Measurements from ENCODE around the gene PAFAH2.

PAFAH2 gene

GRCh38 chr1:25932321-25932720 lies 65.5 kb downstream of the PAFAH2 start:
- DNase-seq (ENCODE audit: low read depth): no peak

DNA sequence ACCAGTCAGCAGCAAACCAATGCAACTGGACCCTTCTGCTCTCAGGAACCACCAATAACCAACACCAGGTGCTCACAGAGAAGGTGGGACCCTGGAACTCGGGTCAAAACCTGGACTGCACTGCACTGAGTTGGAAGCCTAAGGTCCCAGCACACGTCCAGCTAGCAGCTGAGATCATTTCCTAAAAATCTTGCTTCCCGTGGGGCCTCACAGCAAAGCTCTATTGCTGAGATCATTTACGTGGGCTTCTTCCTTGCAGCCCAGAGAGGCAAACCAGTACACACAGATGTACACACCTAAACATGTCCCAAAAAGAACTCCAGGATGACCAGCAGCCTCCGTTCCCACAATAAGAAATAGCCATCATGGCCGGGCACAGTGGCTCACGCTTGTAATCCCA lies 68.8 kb downstream of the PAFAH2 start:
- DNase-seq (ENCODE audit: low read depth): no peak

- no peak for DNase-seq (ENCODE audit: low read depth)
Observed at GRCh38 chr1:25927521-25928265, 70.2 kb downstream of the PAFAH2 start.

- no peak for DNase-seq (ENCODE audit: low read depth)
Observed at GRCh38 chr1:25926731-25927496, 70.9 kb downstream of the PAFAH2 start.

- DNase-seq (ENCODE audit: low read depth): no peak
Observed at GRCh38 chr1:25924454-25924853, 73.4 kb downstream of the PAFAH2 start.

DNA sequence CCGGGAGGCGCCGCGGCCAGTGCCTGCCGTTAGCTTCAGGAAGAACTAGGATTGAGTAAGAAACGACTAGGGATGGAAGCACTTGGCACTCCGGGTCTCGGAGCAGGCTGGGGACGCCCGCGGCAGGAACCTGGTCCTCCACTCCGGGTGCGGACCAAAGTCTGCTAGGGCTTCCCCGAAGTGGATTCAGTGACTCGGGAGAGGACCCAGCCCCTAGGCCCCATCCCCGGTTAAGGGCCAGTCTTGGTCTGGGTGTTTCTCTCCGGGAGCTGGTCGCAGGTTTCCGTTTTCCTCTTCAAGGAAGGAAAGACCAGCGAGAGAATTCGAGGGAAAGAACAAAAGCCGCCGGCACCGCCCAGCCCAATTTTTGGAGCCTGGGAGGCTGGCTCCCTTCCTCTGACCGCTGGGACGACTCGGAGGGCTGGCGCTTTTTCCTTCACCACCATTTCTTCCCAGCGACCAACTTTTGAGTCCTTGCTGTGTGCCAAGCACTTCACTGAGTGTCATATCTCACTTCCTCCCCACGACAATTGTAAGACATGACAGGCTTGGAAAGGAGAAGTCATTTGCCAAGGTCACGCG lies 74.8 kb downstream of the PAFAH2 start:
- DNase-seq (ENCODE audit: low read depth): no peak

DNA sequence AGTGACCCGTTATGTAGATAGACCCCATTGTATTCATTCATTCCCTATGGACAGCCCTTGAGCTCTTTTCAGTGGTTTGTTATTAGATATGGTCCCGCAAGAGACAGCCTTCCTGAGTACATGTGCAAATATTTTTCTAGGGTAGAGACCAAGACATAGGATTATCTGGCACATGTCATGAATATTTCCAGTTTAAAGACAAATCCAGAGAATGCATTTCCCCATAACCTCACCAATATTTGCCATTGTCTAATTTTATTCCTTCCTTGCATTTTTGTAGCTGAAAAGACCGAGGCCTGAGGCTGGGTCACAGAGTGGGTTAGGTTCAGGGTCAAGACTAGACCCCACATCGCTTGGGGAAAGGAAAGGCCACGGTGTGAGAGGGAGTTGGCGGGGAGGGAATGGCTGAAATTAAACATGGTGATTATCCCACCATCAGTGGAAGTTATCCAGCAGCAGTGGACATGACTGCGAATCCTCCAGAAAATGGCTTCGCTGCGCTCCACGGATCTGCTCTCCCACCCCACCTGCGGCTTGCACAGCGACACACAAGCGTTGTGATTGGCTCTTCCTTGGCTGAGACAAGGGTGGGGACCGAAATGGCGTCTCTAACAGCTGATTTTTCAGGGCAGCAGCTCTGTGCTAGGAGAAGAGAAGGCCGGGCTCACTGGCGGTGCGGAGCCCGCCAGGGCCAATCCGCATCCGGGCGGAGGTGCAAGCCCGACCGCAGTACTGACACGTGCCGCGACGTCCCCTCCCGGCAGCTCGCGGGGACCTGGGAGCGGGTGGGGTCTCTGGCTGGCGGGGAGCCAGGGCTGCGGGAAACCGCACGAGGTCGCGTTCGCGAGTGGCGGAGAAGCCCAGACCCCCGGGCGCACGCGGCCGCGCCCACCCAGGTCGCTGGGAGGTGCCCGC lies 75.5 kb downstream of the PAFAH2 start:
- DNase-seq (ENCODE audit: low read depth): no peak

GRCh38 chr1:25918615-25919014 lies 79.2 kb downstream of the PAFAH2 start:
- no peak for DNase-seq (ENCODE audit: low read depth)

GRCh38 chr1:25917996-25918395 lies 79.9 kb downstream of the PAFAH2 start:
- DNase-seq (ENCODE audit: low read depth): no peak

- DNase-seq (ENCODE audit: low read depth): no peak
Observed at GRCh38 chr1:25916460-25916859, 81.4 kb downstream of the PAFAH2 start.

DNA sequence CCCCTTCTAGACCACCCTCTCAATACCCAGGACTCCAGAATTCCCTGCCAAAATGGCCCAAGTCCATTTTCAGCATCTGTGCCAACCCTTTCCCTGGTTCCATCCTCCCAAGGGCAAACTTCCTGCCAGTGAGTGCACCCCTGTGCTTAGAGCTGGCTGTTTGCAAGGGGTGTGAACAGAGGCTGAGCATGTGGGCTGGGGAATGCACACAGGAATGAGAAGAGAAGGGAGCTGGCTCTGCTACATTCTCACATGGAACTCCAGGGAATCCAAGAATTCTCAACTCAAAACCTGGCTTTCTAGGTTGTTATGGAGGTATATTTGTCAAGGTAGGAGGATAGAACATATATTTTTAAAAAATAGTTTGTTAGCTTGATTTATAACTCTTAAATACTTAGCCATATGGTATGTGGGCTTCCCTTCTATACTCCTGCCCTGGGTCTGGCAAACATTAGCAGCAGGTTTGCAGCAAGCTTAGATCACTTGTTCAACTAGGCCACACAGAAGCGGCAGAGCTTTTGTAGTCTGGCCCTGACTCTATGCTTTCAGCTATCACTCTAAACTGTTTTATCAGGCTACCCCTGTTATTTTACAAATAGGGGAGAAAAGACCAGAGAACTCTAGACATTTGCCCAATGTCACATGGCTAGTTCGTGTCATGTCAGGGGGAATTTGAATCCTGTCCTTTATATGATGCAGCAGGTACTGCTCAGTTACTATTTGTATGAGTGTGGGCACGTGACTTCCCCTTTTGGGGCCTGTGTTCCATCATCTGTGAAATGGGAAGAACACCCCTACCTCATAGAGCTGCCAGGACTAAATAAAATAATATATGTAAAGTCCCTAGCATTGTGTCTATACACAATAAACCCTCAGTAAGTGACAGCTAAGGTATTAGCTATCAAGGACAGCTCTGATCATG lies 83.5 kb downstream of the PAFAH2 start:
- no peak for DNase-seq (ENCODE audit: low read depth)

GRCh38 chr1:25913206-25913605 lies 84.7 kb downstream of the PAFAH2 start:
- DNase-seq (ENCODE audit: low read depth): no peak

DNA sequence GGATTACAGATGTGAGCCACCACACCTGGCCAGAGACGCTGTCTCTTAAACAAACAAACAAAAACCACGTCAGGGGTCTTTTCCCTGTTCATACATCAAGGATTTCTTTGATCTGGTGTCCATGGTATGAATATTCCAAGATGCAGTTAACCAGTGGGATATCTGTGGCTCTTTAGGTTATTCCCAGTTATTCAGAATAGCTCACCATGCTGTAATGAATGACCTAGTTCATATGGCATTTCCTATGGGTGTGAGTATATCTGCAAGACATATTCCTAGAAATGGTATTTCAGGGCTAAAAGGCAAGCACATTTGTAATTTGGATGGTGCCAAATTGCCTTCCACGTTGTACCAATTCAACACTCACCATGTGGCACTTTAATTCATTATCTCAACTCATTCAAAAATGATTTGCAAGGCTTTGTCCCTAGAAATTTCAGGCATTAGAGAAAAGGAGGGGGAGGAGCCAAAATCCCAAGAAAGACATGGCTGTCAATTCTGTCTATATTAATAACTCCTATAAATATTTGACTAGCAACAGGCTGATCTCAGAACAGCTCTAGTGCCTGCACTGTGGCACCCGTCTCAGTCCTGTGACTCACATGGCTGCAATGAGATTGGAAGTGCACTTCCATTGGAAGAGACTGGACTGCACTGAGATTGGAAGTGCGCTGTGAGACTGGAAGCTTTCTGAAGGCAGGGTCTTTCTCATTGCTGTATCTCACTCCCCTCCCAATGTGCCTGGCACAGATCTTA lies 85.6 kb downstream of the PAFAH2 start:
- DNase-seq (ENCODE audit: low read depth): no peak

- DNase-seq (ENCODE audit: low read depth): no peak
Observed at GRCh38 chr1:25911162-25911561, 86.7 kb downstream of the PAFAH2 start.

All from stimulated activated CD8-positive, alpha-beta memory T cell treated with anti-CD3 and anti-CD28 coated beads, Interleukin-12 subunit alpha, Interleukin-12 subunit beta, amount 100 ng/mL, for 1 hour (primary cell).